GM19324 (cell line): ENCODE measurements around the gene KLF6.

ENCODE experiments used
- ATAC-seq: cut with Tn5 transposase; IDR thresholded peaks from one replicate; pipeline ENCODE4 v1.9.1; 2021; ENCODE audit warnings: mild to moderate bottlenecking, moderate library complexity; ENCODE audit not compliant: unreplicated experiment, low FRiP score

Gene KLF6

DNA sequence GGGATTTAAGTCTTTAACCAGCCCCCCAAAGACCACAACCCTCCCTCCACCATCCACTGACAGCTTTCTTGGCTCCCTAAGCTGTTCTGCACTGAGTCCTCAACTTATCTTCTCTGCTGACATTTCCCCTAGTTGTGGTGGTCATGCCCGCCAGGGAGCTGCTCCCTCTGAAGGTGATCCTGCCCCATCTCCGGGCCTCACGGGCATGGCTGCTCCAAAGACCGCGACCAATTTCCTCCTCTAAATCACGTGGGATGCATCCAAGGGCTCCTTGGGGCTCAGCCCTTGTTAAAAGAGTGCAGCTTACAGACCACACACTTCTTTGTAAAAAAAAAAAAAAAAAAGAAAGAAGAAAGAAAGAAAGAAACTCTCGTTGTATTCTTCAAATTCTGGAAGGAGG, 27.1 kb upstream of the KLF6 start:
- no peak for ATAC-seq

GRCh38 chr10:3811291-3811870, 26.4 kb upstream of the KLF6 start:
- peak; percentile 78 for ATAC-seq

DNA sequence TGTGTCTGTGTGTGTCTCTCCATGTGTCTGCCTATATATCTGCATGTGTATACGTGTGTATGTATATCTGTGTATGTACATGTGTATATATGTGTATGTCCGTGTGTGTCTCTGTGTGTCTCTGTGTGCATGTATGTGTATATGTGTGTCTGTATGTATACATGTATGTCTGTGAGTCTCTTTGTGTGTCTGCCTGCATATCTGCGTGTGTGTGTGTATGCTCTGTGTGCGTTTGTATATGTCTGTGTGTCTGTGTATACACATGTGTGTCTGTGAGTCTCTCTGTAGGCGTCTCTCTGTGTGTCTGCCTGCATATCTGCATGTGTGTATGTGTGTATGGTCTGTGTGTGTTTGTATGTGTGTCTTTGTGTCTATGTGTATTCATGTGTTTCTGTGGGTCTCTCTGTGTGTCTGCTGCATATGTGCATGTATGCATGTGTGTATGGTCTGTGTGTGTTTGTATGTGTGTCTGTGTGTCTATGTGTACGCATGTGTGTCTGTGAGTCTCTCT, 23.7 kb upstream of the KLF6 start:
- ATAC-seq = no peak

DNA sequence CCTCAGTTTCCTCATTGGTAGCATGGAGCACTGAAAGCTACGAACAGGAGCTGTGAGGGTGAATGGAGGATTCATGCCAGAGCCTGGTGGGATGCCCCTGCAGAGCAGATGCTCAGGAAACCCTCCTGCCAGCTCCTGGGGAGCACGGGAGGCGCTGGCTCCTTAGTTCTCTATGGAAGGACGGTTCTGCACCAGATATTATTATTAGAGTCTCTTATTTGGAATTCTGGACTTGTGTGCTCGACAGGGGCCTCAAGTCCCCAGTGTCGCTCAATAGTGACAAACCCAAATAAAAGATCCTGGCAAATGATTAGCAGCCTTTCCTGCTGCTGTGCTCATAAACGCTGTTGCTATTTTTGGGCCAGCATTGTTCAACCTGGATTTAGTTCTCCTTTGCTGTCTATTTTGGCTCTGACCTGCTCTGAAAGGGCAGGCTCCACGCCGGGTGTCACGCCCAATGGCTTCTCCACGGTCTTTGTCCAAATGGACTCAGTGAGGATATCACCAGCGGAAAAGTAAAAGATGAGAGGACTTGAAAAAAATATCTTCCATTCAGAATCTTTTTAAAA, 23.0 kb upstream of the KLF6 start:
- ATAC-seq = no peak

DNA sequence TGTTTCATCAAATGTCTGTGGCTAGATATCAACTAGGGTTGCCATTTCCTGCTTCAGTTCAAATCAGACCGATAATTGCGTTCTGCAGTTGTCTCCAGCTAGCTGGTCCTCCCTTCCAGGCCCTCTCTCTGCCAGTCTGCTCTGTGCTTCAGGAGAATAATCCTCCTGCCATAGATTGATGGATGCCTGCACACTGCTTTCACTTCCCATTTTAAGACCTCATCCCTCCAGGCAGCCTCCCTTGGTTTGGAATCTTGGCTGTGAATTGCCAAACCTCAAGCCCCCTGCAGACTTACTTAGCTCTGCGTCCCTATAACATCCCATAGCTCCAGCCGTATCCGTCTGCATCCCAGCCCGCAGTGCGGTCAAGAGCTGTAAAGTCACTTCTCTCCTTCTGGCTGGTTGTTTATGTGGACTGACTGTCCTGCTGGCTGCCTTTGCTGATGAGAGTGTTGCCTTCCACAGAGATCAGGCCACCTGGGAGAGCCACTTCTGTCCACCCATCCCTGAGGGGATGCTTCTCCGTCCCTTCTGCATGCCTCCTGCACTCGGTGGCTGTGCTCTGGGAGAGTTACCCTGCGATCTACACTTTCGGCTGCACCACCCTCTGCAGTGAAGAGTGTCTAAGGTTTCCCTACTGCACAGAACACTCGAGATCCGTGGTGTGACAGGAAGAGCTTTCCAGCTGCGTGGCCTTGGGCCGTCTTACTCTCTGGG, 22.4 kb upstream of the KLF6 start:
- no peak for ATAC-seq

DNA sequence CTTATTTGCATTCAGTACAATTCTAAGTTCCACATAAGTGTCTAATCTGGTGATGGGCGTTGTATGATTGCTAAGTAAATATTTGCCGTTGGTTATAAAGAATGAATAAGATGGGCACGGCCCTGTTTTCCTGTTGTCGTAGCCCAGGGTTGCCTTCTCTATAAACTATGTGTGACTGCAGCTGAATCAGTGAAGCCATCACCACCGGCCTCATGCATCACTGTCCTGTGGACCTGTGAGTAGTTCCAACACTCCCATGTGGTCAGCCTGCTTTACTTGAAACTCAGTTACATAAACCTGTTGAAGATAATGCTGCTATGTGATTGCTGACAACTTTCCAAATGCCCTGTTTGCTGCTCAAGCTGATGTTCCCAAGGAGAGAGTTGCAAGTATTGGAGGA, 21.6 kb upstream of the KLF6 start:
- no peak for ATAC-seq

GRCh38 chr10:3805791-3806461, 20.9 kb upstream of the KLF6 start:
- peak; percentile 48 for ATAC-seq

DNA sequence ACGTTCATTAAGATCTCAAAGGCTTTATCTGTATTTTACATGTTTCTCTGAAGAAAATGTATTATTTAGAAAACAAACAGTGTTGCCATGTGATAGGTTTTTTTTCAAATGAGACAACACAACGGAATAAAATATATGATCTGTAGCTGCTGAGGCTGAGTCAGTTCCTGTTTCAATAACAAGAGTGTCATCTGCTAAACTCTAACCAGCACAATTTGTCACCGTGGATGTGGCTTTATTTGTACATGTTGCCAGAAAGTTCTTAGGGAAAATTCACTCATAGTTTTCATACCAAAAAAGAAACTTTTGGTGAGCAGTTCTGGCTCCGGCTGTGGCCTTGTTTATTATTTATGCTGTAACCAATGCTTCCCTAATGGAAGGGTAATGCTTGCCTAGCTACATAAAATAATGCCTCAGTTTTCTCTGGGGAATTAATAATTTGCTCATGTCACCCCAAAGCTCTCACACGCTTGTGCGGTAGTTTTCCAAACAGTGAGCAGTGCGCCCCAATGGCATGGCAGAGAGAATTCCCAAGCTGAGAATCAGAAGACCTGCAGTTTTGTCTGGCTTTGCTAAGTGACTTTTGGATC, 20.3 kb upstream of the KLF6 start:
- ATAC-seq = peak; percentile 35

DNA sequence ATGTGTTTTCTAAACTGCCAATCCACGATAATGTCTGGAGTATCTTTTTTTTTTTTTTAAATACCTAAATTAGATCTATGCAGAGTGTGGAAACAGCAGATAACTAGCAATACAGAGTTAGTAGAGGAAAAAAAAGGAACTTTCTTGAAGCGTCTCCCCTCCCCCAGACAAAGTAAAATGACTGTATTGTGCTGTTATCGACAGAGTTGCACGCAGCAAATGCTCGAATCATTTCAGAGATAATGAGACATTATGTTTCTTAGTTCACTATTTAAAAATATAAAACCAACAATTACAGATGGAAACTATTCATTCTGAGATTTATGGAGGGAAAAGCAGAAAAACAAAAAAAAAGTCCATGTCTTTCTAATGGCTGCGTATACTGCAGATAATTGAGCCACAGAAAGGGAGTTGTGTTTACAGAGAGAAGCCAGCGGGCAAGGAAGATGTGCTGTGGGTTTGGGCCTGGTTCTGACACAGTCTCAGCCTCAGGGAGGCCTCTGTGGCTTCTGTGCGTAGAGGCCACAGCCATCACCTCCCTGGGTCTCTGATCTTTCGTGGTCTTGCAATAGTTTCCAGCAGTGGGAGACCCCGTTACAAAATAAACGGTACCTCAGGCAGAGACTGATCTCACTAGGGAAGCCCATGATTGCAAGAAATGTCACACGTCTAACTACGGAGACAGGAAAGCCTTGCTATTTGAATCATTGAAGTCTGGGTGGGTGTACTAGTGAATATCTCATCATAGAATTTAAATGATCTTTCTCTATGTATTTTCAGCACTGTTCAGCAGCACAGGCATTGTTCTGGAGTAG, 19.1 kb upstream of the KLF6 start:
- no peak for ATAC-seq

GRCh38 chr10:3803295-3803926, 18.4 kb upstream of the KLF6 start:
- ATAC-seq = no peak

- ATAC-seq = no peak
These were observed 17.7 kb upstream of the KLF6 start for GRCh38 chr10:3802526-3803265.

GRCh38 chr10:3801558-3802192, 16.7 kb upstream of the KLF6 start:
- ATAC-seq = no peak

DNA sequence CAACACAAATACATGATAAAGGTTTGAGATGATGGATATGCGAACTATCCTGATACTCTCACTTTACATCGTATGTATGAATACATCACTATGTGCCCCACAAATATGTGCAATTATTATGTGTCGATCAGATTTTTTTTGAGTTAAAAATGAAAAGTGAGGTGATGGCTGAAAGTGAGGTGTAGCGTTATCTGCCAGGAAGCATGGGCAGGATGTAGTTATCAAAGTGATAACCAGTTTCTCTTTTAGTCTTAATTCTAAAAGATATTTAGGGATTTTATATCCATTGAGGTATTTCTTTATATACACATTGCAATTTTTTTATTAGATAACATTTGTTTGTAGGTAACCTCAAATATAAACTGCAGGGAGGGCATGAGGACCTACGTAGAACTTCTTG, 15.6 kb upstream of the KLF6 start:
- no peak for ATAC-seq

- ATAC-seq = no peak
These were observed 12.7 kb upstream of the KLF6 start for GRCh38 chr10:3797750-3798149.

DNA sequence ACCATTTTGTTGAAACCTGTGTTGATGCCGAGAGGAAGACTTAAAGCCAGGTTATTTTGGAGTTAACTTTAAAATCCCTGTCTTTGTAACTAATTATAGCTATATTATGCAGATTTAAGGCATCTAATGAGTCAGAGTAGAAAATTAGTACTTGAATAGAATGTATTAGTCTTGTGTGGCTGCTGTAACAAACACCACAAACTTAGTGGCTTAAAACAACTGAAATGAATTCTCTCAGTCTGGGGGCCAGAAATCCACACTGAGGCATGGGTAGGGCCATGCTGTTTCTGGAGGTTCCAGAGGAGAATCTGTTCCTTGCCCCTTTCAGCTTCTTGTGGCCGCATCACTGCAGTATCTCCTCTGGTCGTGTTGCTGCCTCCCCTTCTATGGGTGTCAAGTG, 8.5 kb upstream of the KLF6 start:
- no peak for ATAC-seq

DNA sequence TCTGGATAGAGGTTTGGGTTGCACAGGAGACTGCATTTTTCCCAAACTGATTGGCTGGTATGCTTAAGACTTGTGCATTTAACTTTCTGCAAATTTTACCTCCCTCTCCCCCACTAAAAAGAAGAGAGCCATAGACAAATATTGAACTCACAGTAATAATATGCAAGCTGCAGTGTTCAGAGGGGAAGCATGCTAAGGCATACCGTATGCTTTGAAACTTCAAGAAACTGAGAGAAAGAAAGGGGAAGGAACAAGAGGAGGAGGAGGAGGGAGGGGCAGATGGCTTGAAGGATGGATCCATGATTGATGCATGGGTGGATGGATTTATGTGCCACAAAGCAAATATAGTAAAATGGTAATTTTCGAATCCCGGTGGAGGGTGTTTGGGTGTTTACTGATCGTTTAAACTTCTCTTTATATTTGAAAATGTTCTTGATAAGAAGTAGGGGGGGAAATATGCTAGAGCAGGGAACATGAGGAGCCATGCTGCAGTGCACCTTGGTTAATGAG, 7.8 kb upstream of the KLF6 start:
- ATAC-seq = no peak

DNA sequence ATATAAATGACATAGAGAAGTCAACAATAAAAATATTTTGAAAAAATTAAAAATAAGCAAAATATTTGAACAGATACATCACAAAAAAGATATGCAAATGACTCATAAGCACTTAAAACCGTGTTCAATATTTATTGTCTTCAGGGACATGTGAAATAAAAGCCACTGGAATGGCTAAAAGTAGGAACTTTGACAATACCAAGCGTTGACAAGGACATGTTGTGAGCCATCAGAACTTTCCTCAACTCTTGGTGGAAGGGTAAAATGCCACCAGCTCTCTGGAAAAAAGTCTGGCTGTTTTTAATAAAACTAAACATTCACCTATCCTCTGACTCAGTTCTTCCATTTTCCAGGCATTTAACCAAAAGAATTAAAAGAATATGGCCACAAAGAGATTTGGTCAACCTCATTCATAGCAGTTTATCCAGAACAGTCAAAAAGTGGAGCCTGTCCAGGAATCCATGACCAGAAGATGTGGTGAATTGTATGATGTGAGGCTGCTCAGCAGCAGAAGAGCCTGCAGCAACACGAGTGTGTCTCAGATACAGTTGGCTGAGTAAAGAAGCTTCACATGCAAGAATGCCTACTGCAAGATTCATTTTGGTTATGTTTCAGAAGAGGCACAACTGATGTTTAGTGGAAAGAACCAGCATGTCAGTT, 7.1 kb upstream of the KLF6 start:
- no peak for ATAC-seq

DNA sequence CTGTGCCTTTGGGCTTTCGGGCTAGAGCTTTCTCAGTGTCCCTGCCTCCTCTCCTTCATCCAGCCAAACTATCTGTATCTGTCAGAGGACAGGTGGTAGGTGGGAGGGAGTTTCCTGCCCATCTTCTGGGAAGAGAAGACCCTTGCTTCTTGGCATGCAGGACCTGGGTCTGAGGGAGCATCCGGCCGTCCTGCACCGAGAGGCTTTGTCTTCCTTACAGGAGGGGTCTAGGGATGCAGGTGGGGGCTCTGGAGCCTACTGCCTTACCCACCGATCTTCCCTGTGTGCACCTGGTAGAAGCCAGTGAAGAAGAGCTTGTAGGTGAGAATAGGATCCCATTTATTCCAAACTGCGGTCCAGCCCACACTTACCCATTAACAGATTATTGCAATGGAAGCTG, 5.8 kb upstream of the KLF6 start:
- no peak for ATAC-seq
